HCT116 (cell line): Measurements from ENCODE around the gene FAM168A. TPM values are rescaled to one million over a fixed set of nuclear protein-coding genes. Genes with fewer than 3 reads are reported as not detected.

Source experiments
- ATAC-seq: fragments of 200-7000 bp; cut with Tn5 transposase; 2 replicates; pipeline ENCODE4 v1.9.1; 2020; ENCODE audit warnings: mild to moderate bottlenecking, moderate library complexity
- BruUV-seq: library from RNA; stranded (reverse); fragments of 400-500 nt; replicated peaks from 2 replicates; lab custom pipeline; 2021; lab: Mats Ljungman, UMichigan
- CTCF ChIA-PET: fragments of 300-600 bp; sonication (Branson Sonifier 250); formaldehyde crosslinking; loops from one replicate; lab custom pipeline; 2021; ENCODE audit warnings: antibody characterized with exemption; lab: Charles Lee
- POLR2A ChIA-PET: fragments of 300-600, 350-600 bp; sonication (Branson Sonifier 250); formaldehyde crosslinking; loops from one replicate; lab custom pipeline; 2021; ENCODE audit warnings: antibody characterized with exemption; lab: Charles Lee
- RAD21 ChIA-PET, 2 experiments: fragments of 300-600 bp; sonication (Branson Sonifier 250); formaldehyde crosslinking; loops; one replicate each; lab custom pipeline; 2023; ENCODE audit warnings: low total read pairs in 2 of 2; ENCODE audit not compliant: uncharacterized antibody in 2 of 2, unreplicated experiment in 2 of 2, low non-redundant PET in 1 of 2; lab: Charles Lee
- DNase-seq: peaks from one replicate; pipeline ENCODE4 v3.0.0-alpha.2; 2010; ENCODE audit warnings: low read depth, low spot score
- H2AFZ ChIP-seq: fragments of 200-600 bp; shearing (Covaris generic), sonication (generic); 2 replicates; pipeline ENCODE4 v1.6.1; 2017; ENCODE audit warnings: low read depth, mixed run types, mixed read lengths, antibody characterized with exemption, low read length; ENCODE audit not compliant: poor library complexity, severe bottlenecking
- H3K27ac ChIP-seq: 2 replicates; pipeline ENCODE4 v1.5.1; 2012; ENCODE audit warnings: low read depth, low read length
- H3K27me3 ChIP-seq: fragments of 200-600 bp; sonication (generic); 2 replicates; pipeline ENCODE4 v1.6.1; 2016; ENCODE audit warnings: mixed run types, low read length, mixed read lengths; ENCODE audit not compliant: insufficient read depth
- H3K36me3 ChIP-seq, 2 experiments: fragments of 200-500 bp in 1 of 2; fragments of 200-600 bp in 1 of 2; sonication (Bioruptor generic) in 1 of 2; sonication (generic) in 1 of 2; 2 replicates each; pipeline versions ENCODE4 v1.5.1 to v1.6.1; 2014 to 2016; ENCODE audit warnings: low read length in 2 of 2, inconsistent platforms in 1 of 2, mixed read lengths in 1 of 2, mixed run types in 1 of 2; ENCODE audit not compliant: insufficient read depth in 2 of 2, control insufficient read depth in 1 of 2
- H3K4me1 ChIP-seq, 2 experiments: fragments of 200-600 bp in 1 of 2; sonication (generic) in 1 of 2; 2 replicates each; pipeline versions ENCODE4 v1.5.1 to v1.6.1; 2012 to 2017; ENCODE audit warnings: low read length in 2 of 2, inconsistent platforms in 1 of 2, mild to moderate bottlenecking in 1 of 2, mixed read lengths in 1 of 2, mixed run types in 1 of 2, moderate library complexity in 1 of 2; ENCODE audit not compliant: insufficient read depth in 2 of 2, control insufficient read depth in 1 of 2
- H3K4me2 ChIP-seq: fragments of 200-600 bp; sonication (generic); 2 replicates; pipeline ENCODE4 v1.6.1; 2017; ENCODE audit warnings: mixed run types, low read length, mixed read lengths
- H3K4me3 ChIP-seq, 2 experiments: fragments of 200-600 bp in 1 of 2; sonication (generic) in 1 of 2; replicated peaks in 1 of 2; 2 replicates each; pipeline ENCODE4 v1.5.1; 2011 to 2016; ENCODE audit warnings: low read length in 2 of 2, control low read depth in 1 of 2, low read depth in 1 of 2, mild to moderate bottlenecking in 1 of 2, mixed read lengths in 1 of 2, mixed run types in 1 of 2
- H3K79me2 ChIP-seq: fragments of 200-600 bp; sonication (generic); 2 replicates; pipeline ENCODE4 v1.6.1; 2017; ENCODE audit warnings: mild to moderate bottlenecking, mixed run types, low read length, moderate library complexity, mixed read lengths; ENCODE audit not compliant: insufficient read depth
- H3K9ac ChIP-seq: fragments of 200-600 bp; sonication (generic); 2 replicates; pipeline ENCODE4 v1.6.1; 2016; ENCODE audit warnings: low read length, mixed read lengths
- H3K9me2 ChIP-seq: fragments of 200-600 bp; sonication (generic), shearing (Covaris generic); 2 replicates; pipeline ENCODE4 v1.6.1; 2017; ENCODE audit warnings: mixed run types, mild to moderate bottlenecking, moderate library complexity; ENCODE audit not compliant: insufficient read depth
- H3K9me3 ChIP-seq, 2 experiments: fragments of 200-500 bp in 1 of 2; fragments of 200-600 bp in 1 of 2; sonication (Bioruptor generic) in 1 of 2; sonication (generic) in 1 of 2; 2 replicates each; pipeline ENCODE4 v1.6.1; 2014 to 2017; ENCODE audit warnings: low read length in 2 of 2, mixed read lengths in 2 of 2, inconsistent platforms in 1 of 2, low read depth in 1 of 2, mild to moderate bottlenecking in 1 of 2, mixed run types in 1 of 2, moderate library complexity in 1 of 2; ENCODE audit not compliant: control insufficient read depth in 1 of 2, insufficient read depth in 1 of 2
- H4K20me1 ChIP-seq: fragments of 200-600 bp; sonication (generic), shearing (Covaris generic); 2 replicates; pipeline ENCODE4 v1.6.1; 2017; ENCODE audit warnings: mixed run types, mild to moderate bottlenecking, moderate library complexity; ENCODE audit not compliant: insufficient read depth
- CBX3 ChIP-seq: IDR thresholded peaks from 2 replicates; pipeline ENCODE4 v1.6.1; 2012; ENCODE audit warnings: low read depth
- EZH2 ChIP-seq: fragments of 200-600 bp; sonication (generic); IDR thresholded peaks from 2 replicates; pipeline ENCODE4 v1.6.1; 2017; ENCODE audit warnings: antibody characterized with exemption, mixed run types
- FOSL1 ChIP-seq: IDR thresholded peaks from 2 replicates; pipeline ENCODE4 v1.6.1; 2012; ENCODE audit warnings: low read depth
- JUND ChIP-seq: IDR thresholded peaks from 2 replicates; pipeline ENCODE4 v1.6.1; 2012
- ZBTB33 ChIP-seq: IDR thresholded peaks from 2 replicates; pipeline ENCODE4 v1.6.1; 2011; ENCODE audit warnings: mild to moderate bottlenecking, low read length, moderate library complexity; ENCODE audit not compliant: insufficient replicate concordance; ENCODE audit errors: extremely low read depth
- ZFX ChIP-seq: fragments of 450-650 bp; IDR thresholded peaks from 2 replicates; pipeline ENCODE4 v1.6.1; 2017
- intact Hi-C: fragments of 100-400 bp; cut with micrococcal nuclease; formaldehyde crosslinking; loops from 2 replicates; pipeline ENCODE4 v1.10.0; 2022
- total RNA-seq: library from RNA; stranded (reverse); gene quantifications from one replicate; pipeline ENCODE4 v1.2.1, GENCODE V29; 2021; ENCODE audit not compliant: unreplicated experiment

The FAM168A gene
- total RNA-seq, 1 experiment from 2014 or later = 31.5 TPM

GRCh38 chr11:73379189-73379880 lies 218.6 kb downstream of the FAM168A start:
- DNase-seq (no peak), ATAC-seq (no peak)
- Histone ChIP-seq H3K79me2 (peaks cover 80% of the 10 kb centered on the region), H4K20me1 (no peaks in the 10 kb centered on the region; the same call in 1 of the 2 replicates), H3K9me3 (no peaks in the 10 kb centered on the region), H3K27ac (no peak overlapping the region), H3K27me3 (no peaks in the 10 kb centered on the region), H3K9me2 (no peaks in the 10 kb centered on the region), H3K36me3 (peaks cover 0 to 10% of the 10 kb centered on the region in 2 experiments; a peak in 1 of 4 replicates), H2AFZ (no peak overlapping the region), H3K4me1 (peaks cover 13 to 45% of the 10 kb centered on the region in 2 experiments; a peak in 3 of 4 replicates), H3K4me2 (no peak overlapping the region), H3K4me3 (no peak overlapping the region), H3K9ac (no peak overlapping the region)
- no TSS peak for BruUV-seq
- POLR2A ChIA-PET = no interaction called here
- intact Hi-C loops = loop anchor here (5.0 kb wide), 1 partner anchor 72 kb away; the partner anchor contains the start of gene ARHGEF17
- RAD21 ChIA-PET = no interaction called here
- CTCF ChIA-PET = interaction anchor here (1.2 kb wide), 1 partner anchor 28 kb away, joined by 3 read pairs; no protein-coding TSS in a partner anchor
- TF ChIP-seq ZBTB33 = no peak
- no peak for TF ChIP-seq EZH2
- TF ChIP-seq JUND = no peak
- TF ChIP-seq ZFX = no peak
- no peak for TF ChIP-seq CBX3
- TF ChIP-seq FOSL1 = no peak
